ENCODE measurements around the gene KDM3A.

The KDM3A gene

DNA sequence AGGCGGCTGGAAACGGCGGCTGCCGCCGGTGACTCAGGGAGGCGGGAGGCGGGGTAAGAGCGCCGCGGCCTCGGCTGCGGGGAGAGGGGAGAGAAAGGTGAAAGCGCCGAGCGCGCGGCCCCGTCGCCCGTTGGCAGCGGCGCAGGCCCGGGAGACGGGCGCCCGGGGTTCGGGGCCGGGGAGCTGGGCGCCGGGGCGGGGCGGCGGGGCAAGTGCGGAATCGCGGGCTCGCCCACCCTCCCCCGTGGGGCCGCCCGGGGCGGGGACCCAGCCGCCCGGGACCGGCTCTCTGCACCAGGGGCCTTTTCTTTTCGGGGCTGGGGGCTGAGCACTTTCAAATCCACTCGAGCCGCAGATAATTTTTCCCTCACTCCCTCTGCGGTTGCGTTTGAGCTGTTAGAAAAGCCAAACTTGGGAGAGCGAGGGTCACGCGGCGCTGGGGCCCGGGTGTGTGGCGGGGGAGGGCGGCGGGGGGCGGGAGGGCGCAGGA is 266 bp downstream of the KDM3A start:
- Histone ChIP-seq H3K9me3 (ENCODE audit: low read depth, low read length) (peaks cover 17% of the 10 kb centered on the region; the same call in 1 of the 2 replicates), H3K4me3 (peak overlapping the region; percentile 82), H3K27ac (peak overlapping the region; percentile 66; the same call in 1 of the 2 replicates), H3K36me3 (ENCODE audit: insufficient read depth, low read length) (peaks cover 30% of the 10 kb centered on the region), H3K9ac (ENCODE audit: insufficient read length) (peak overlapping the region; percentile 76)
- DNase-seq (ENCODE audit: low read depth, low spot score), result no peak
- TF ChIP-seq FOXP2 (optimal IDR thresholded peaks at IDR 0.05; ENCODE audit: control extremely low read depth, extremely low read length, insufficient read depth) (no peak), POLR2AphosphoS5 (IDR thresholded peaks at IDR 0.05; ENCODE audit: borderline replicate concordance, low read depth, low read length) (peak; percentile 77; the same call in 1 of the 2 replicates)

- Histone ChIP-seq H3K36me3 (ENCODE audit: insufficient read depth, low read length) (peaks cover 36% of the 10 kb centered on the region), H3K27ac (peak overlapping the region; percentile 82), H3K9me3 (ENCODE audit: low read depth, low read length) (peaks cover 17% of the 10 kb centered on the region; the same call in 1 of the 2 replicates), H3K9ac (ENCODE audit: insufficient read length) (peak overlapping the region; percentile 69), H3K4me3 (peak overlapping the region; percentile 82)
- no peak for TF ChIP-seq EZH2 (IDR thresholded peaks at IDR 0.05)
- no peak for TF ChIP-seq FOXP2 (optimal IDR thresholded peaks at IDR 0.05; ENCODE audit: control extremely low read depth, extremely low read length, insufficient read depth)
- DNase-seq (ENCODE audit: low read depth, low spot score), result no peak
Measured at GRCh38 chr2:86441882-86442641, 891 bp downstream of the KDM3A start.

DNA sequence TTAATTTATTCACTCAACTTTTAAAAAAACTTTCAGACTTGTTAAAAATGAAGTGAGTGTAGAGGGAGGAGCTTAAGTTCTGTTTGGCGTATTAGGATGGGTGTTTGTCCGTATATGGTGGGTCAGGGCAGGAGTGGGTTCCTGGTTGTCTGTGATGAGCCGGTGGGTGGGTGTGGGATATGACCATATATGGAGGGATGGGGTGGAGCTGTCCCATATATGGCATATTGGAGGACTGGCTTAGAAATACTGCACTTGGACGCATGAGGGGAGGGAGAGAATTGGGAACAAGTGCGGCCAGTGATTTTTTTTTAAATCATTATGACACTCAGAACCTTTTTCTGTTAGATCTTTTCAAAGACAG is 1.5 kb downstream of the KDM3A start:
- peak overlapping the region; percentile 69 for H3K9ac ChIP-seq (ENCODE audit: insufficient read length)
- no peak for TF ChIP-seq POLR2AphosphoS5 (IDR thresholded peaks at IDR 0.05; ENCODE audit: borderline replicate concordance, low read depth, low read length)
- TF ChIP-seq EZH2 (IDR thresholded peaks at IDR 0.05), result no peak
- TF ChIP-seq FOXP2 (optimal IDR thresholded peaks at IDR 0.05; ENCODE audit: control extremely low read depth, extremely low read length, insufficient read depth), result no peak
- peaks cover 40% of the 10 kb centered on the region for H3K36me3 ChIP-seq (ENCODE audit: insufficient read depth, low read length)
- H3K4me3 ChIP-seq, result peak overlapping the region; percentile 82
- DNase-seq (ENCODE audit: low read depth, low spot score), result no peak
- H3K9me3 ChIP-seq (ENCODE audit: low read depth, low read length), result peaks cover 17% of the 10 kb centered on the region; the same call in 1 of the 2 replicates
- H3K27ac ChIP-seq, result peak overlapping the region; percentile 82

DNA sequence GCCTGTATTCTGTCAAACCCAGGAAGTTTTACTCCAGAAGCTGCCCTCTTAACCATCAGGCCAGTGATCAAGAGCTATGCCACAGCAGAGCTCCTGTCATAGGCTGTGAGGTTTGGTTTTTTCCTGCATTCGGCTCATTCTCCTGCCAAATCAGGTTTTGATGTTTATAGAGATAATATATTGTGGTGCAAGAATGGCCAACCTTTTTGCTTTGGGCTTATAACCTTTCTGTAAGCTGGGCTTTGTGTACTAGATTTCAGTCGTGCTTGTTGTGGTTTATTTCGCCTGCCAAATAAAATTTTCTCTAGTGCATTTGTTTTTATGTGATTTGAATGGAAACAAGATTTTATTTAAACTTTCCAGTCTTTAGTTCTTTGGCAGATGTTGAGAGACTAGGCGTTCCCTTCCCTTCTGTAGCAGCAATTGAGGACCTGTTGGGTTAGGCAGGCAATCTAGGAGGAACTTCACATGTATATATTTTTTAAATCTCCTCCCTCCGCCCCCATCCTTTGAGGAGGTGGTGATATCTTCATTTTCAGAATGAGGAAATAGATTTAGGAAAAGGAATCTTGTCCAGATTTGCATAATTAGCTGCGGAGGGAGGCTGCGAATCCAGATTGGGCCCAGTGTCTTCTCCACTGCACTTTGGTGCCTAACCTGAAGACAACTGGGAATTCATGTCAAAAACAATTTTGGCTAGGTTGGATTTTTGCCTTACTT is 2.6 kb downstream of the KDM3A start:
- peak overlapping the region; percentile 82; the same call in 1 of the 2 replicates for H3K4me3 ChIP-seq
- DNase-seq (ENCODE audit: low read depth, low spot score), result no peak
- TF ChIP-seq FOXP2 (optimal IDR thresholded peaks at IDR 0.05; ENCODE audit: control extremely low read depth, extremely low read length, insufficient read depth), result no peak
- no peak for TF ChIP-seq POLR2AphosphoS5 (IDR thresholded peaks at IDR 0.05; ENCODE audit: borderline replicate concordance, low read depth, low read length)
- no peak for TF ChIP-seq EZH2 (IDR thresholded peaks at IDR 0.05)

DNA sequence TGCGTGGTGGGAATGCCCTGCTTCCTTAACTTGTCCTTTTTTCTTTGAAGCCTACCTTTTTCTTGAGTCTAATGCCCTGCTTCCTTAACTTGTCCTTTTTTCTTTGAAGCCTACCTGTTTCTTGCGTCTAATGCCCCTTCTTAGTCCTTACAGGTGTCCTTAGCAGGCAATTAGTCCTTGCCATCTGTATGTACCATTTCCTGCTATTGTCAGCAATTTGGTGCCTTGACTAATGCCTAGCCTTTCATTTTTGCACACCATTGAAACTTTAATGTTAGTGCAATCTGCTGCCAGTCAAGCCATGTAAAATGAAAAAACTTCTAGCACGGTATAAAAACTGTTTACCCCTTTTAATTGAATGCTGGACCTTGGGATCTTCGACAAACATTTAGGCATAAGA is 4.3 kb downstream of the KDM3A start:
- DNase-seq (ENCODE audit: low read depth, low spot score), result no peak
- peaks cover 41% of the 10 kb centered on the region for H3K36me3 ChIP-seq (ENCODE audit: insufficient read depth, low read length)
- no peak overlapping the region for H3K27ac ChIP-seq
- H3K4me3 ChIP-seq, result no peak overlapping the region
- TF ChIP-seq FOXP2 (optimal IDR thresholded peaks at IDR 0.05; ENCODE audit: control extremely low read depth, extremely low read length, insufficient read depth) (no peak), EZH2 (IDR thresholded peaks at IDR 0.05) (no peak), POLR2AphosphoS5 (IDR thresholded peaks at IDR 0.05; ENCODE audit: borderline replicate concordance, low read depth, low read length) (no peak)
- peaks cover under 1% of the 10 kb centered on the region; the same call in 1 of the 2 replicates for H3K9me3 ChIP-seq (ENCODE audit: low read depth, low read length)
- no peak overlapping the region for H3K9ac ChIP-seq (ENCODE audit: insufficient read length)

More for the DNA sequence above, 2.6 kb downstream of the KDM3A start:
- H3K27ac ChIP-seq, result no peak overlapping the region
- no peak overlapping the region for H3K9ac ChIP-seq (ENCODE audit: insufficient read length)
- peaks cover 40% of the 10 kb centered on the region for H3K36me3 ChIP-seq (ENCODE audit: insufficient read depth, low read length)
- H3K9me3 ChIP-seq (ENCODE audit: low read depth, low read length), result peaks cover 15% of the 10 kb centered on the region; the same call in 1 of the 2 replicates

DNA sequence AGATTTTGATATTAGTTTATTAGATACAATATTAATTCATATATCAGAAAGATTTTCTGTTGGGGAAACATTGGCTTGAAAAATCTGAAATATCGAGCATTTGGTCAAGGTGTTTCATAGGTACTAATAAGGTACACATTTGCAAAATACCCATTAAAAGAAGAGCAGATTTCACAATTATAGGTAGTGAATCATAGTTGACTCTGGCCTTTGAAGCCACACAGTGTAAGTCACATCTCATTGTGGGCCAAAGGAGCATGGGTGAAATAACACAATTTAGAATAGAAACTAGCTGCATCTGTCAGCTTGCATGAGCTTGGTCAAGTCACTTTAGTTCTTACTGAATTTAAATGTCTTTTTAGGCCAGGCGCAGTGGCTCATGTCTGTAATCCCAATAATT is 4.9 kb downstream of the KDM3A start:
- DNase-seq (ENCODE audit: low read depth, low spot score), result no peak
- Histone ChIP-seq H3K4me3 (no peak overlapping the region), H3K9ac (ENCODE audit: insufficient read length) (no peak overlapping the region), H3K36me3 (ENCODE audit: insufficient read depth, low read length) (peaks cover 47% of the 10 kb centered on the region), H3K27ac (no peak overlapping the region), H3K9me3 (ENCODE audit: low read depth, low read length) (no peaks in the 10 kb centered on the region)
- TF ChIP-seq POLR2AphosphoS5 (IDR thresholded peaks at IDR 0.05; ENCODE audit: borderline replicate concordance, low read depth, low read length) (no peak), EZH2 (IDR thresholded peaks at IDR 0.05) (no peak), FOXP2 (optimal IDR thresholded peaks at IDR 0.05; ENCODE audit: control extremely low read depth, extremely low read length, insufficient read depth) (no peak)

DNA sequence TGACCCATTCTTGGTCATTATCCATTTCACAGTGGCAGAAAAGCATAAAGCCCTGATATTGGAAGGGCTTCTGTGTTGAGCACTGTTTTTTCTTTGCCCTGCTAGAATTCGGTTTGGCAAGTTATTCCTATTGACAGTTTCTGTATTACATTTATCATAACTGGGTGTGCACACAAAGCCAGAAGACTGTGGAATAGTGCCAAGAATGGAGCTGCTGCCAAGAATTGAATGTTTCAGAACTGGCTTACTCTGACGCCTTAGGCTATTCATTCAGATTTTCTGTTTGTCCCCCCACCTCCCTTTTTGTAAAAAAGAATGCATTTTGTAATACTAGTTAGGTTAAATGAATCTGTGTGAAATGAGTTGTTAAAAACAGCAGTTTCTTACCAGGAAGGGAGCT is 12.7 kb downstream of the KDM3A start:
- Histone ChIP-seq H3K4me3 (peak overlapping the region; percentile 63), H3K9me3 (ENCODE audit: low read depth, low read length) (no peaks in the 10 kb centered on the region; the same call in 1 of the 2 replicates), H3K36me3 (ENCODE audit: insufficient read depth, low read length) (peaks cover 84% of the 10 kb centered on the region), H3K27ac (peak overlapping the region; percentile 85), H3K9ac (ENCODE audit: insufficient read length) (peak overlapping the region; percentile 14)
- peak; percentile 15 for TF ChIP-seq FOXP2 (optimal IDR thresholded peaks at IDR 0.05; ENCODE audit: control extremely low read depth, extremely low read length, insufficient read depth)
- TF ChIP-seq EZH2 (IDR thresholded peaks at IDR 0.05), result no peak
- TF ChIP-seq POLR2AphosphoS5 (IDR thresholded peaks at IDR 0.05; ENCODE audit: borderline replicate concordance, low read depth, low read length), result no peak; the same call in 1 of the 2 replicates
- DNase-seq (ENCODE audit: low read depth, low spot score), result peak; percentile 83

DNA sequence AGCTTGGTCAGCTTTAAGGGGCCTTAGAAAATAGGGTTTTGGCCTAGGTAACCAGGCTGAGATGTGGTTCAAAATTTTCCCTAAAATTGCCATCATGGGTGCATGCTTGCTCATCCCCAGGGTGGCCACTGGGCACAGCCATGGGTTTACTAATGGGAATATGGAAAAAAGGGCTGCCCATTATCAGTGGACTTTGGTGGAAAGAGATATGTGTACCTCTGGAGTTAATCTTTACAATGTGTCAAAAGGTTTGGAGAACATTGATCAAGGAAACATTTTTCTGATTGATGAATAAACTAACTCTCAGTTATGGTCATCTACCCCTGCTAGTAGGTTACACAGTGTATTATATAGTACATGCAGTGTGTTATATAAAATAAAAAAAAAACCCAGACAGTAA is 13.1 kb downstream of the KDM3A start:
- TF ChIP-seq POLR2AphosphoS5 (IDR thresholded peaks at IDR 0.05; ENCODE audit: borderline replicate concordance, low read depth, low read length) (no peak), FOXP2 (optimal IDR thresholded peaks at IDR 0.05; ENCODE audit: control extremely low read depth, extremely low read length, insufficient read depth) (no peak), EZH2 (IDR thresholded peaks at IDR 0.05) (no peak)
- Histone ChIP-seq H3K4me3 (peak overlapping the region; percentile 63), H3K27ac (peak overlapping the region; percentile 85), H3K9ac (ENCODE audit: insufficient read length) (peak overlapping the region; percentile 14), H3K36me3 (ENCODE audit: insufficient read depth, low read length) (peaks cover 88% of the 10 kb centered on the region), H3K9me3 (ENCODE audit: low read depth, low read length) (no peaks in the 10 kb centered on the region; the same call in 1 of the 2 replicates)
- DNase-seq (ENCODE audit: low read depth, low spot score), result no peak
